ENCODE measurements around the gene UBE2D2. TPM values are rescaled to one million over a fixed set of nuclear protein-coding genes. Genes with fewer than 3 reads are reported as not detected.
"Not testable (repeated sequence)": the region's sequence is repeated elsewhere in the genome, so short reads cannot be mapped to it uniquely, and the experiment has no call there.

Gene UBE2D2
- total RNA-seq, 2 experiments from 2014 or later: 145 to 239 TPM

DNA sequence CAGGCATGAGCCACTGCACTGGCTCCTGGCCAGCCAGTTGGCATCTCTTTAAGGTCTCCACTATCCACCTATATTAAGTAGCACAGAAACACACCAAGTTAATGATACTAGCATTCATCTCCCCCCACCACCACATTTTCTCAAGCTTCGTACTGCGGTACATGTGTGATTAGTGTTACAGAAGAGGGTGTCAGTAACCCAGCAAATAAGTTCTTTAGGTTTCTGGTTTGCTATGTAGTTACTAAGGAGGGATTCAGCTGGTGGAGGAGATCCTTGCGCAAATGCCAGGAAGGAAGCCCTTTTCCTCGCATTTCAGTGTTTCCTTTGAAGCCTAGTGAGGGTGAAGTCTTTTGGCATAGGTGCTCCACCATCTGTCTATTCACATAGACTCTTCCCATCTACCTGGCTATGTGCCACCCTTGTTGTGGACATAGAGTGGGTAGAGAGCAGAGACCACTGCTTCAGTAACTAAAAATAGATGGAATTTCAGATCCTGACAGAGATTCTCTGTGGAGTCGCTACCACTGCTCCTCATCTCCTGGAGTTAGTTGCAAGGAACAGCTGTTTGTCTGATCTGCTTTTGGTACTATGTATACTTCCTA is 16.7 kb downstream of the UBE2D2 start:
- peak overlapping the region; percentile 72 for H3K27ac ChIP-seq (ENCODE audit: low read depth, low read length, poor library complexity, severe bottlenecking)
- BruUV-seq (replicated peaks): no TSS peak

GRCh38 chr5:139578325-139578724 is 17.2 kb downstream of the UBE2D2 start:
- H3K4me2 ChIP-seq (ENCODE audit: low read length): peak overlapping the region; percentile 64
- H3K4me3 ChIP-seq (ENCODE audit: low read depth, low read length, poor library complexity, severe bottlenecking): no peak overlapping the region
- H4K20me1 ChIP-seq (ENCODE audit: insufficient read depth, low read length): peaks cover 31% of the 10 kb centered on the region
- H3K36me3 ChIP-seq (ENCODE audit: insufficient read depth, low read length): peaks cover 73% of the 10 kb centered on the region
- DNase-seq (ENCODE audit: low spot score): no peak
- no peaks in the 10 kb centered on the region for H3K9me2 ChIP-seq (ENCODE audit: insufficient read depth, low read length)
- POLR2A ChIA-PET: interaction anchor here (1.0 to 2.9 kb wide), 4 partner anchors 9 to 15 kb away, joined by 3 to 15 read pairs (median 4); no protein-coding TSS in a partner anchor
- intact Hi-C loops (cut with micrococcal nuclease; ENCODE audit: unreplicated experiment): no loop called here
- H3K9me3 ChIP-seq (ENCODE audit: low read length): no peaks in the 10 kb centered on the region
- TF ChIP-seq EZH2phosphoT487 (IDR thresholded peaks at IDR 0.05; ENCODE audit: borderline replicate concordance, low read depth, low read length) (no peak), CTCF (conservative IDR thresholded peaks at IDR 0.05; ENCODE audit: low read length) (no peak)
- no peak overlapping the region for H2AFZ ChIP-seq (ENCODE audit: low read length)
- H3K4me1 ChIP-seq (ENCODE audit: insufficient read depth, low read length, poor library complexity, severe bottlenecking): peaks cover 83% of the 10 kb centered on the region
- peak overlapping the region; percentile 72 for H3K27ac ChIP-seq (ENCODE audit: low read depth, low read length, poor library complexity, severe bottlenecking)
- no TSS peak for BruUV-seq (replicated peaks)
- peaks cover 100% of the 10 kb centered on the region for H3K79me2 ChIP-seq (ENCODE audit: insufficient read depth, low read depth, low read length)
- CTCF ChIA-PET (ENCODE audit: unreplicated experiment): interaction anchor here (0.7 kb wide), 1 partner anchor 58 kb away, joined by 3 read pairs; no protein-coding TSS in a partner anchor

More for the DNA sequence above, 16.7 kb downstream of the UBE2D2 start:
- POLR2A ChIA-PET: interaction anchor here (0.9 to 2.9 kb wide), 3 partner anchors 10 to 61 kb away, joined by 3 to 15 read pairs (median 4); no protein-coding TSS in a partner anchor
- Histone ChIP-seq H3K4me2 (ENCODE audit: low read length) (peak overlapping the region; percentile 64), H3K79me2 (ENCODE audit: insufficient read depth, low read depth, low read length) (peaks cover 100% of the 10 kb centered on the region), H3K36me3 (ENCODE audit: insufficient read depth, low read length) (peaks cover 71% of the 10 kb centered on the region), H3K9me2 (ENCODE audit: insufficient read depth, low read length) (no peaks in the 10 kb centered on the region), H2AFZ (ENCODE audit: low read length) (no peak overlapping the region), H3K9me3 (ENCODE audit: low read length) (no peaks in the 10 kb centered on the region), H3K4me1 (ENCODE audit: insufficient read depth, low read length, poor library complexity, severe bottlenecking) (peaks cover 79% of the 10 kb centered on the region), H4K20me1 (ENCODE audit: insufficient read depth, low read length) (peaks cover 31% of the 10 kb centered on the region), H3K4me3 (ENCODE audit: low read depth, low read length, poor library complexity, severe bottlenecking) (peak overlapping the region; percentile 42)
- CTCF ChIA-PET (ENCODE audit: unreplicated experiment): no interaction called here
- intact Hi-C loops (cut with micrococcal nuclease; ENCODE audit: unreplicated experiment): no loop called here
- DNase-seq (ENCODE audit: low spot score): no peak
- no peak for TF ChIP-seq CTCF (conservative IDR thresholded peaks at IDR 0.05; ENCODE audit: low read length)

DNA sequence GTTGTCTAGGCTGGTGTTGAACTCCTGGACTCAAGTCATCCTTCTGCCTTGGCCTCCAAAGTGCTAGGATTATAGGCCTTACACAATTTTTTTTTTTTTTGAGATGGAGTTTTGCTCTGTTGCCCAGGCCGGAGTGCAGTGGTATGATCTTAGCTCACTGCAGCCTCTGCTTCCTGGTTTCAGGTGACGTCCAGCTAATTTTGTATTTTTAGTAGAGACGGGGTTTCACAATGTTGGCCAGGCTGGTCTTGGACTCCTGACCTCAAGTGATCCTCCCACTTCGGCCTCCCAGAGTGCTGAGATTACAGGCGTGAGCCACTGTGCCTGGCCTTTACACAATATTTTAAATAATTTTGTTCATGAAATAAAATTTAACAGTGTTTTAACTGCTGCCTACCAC is 21.0 kb downstream of the UBE2D2 start:
- H3K9me3 ChIP-seq (ENCODE audit: low read length); H3K4me3 ChIP-seq (ENCODE audit: low read depth, low read length, poor library complexity, severe bottlenecking); BruUV-seq (replicated peaks); intact Hi-C loops (cut with micrococcal nuclease; ENCODE audit: unreplicated experiment); H3K9me2 ChIP-seq (ENCODE audit: insufficient read depth, low read length); DNase-seq (ENCODE audit: low spot score); H2AFZ ChIP-seq (ENCODE audit: low read length): not testable (repeated sequence)
- ChIA-PET POLR2A (interaction anchor here (0.7 to 1.2 kb wide), 2 partner anchors 16 to 766 kb away, joined by 3 to 10 read pairs; no protein-coding TSS in a partner anchor), CTCF (ENCODE audit: unreplicated experiment) (interaction anchor here (0.5 kb wide), 1 partner anchor 157 kb away, joined by 3 read pairs; no protein-coding TSS in a partner anchor)
- peaks cover 100% of the 10 kb centered on the region for H3K79me2 ChIP-seq (ENCODE audit: insufficient read depth, low read depth, low read length)
- H3K36me3 ChIP-seq (ENCODE audit: insufficient read depth, low read length): peaks cover 84% of the 10 kb centered on the region
- peaks cover 17% of the 10 kb centered on the region for H4K20me1 ChIP-seq (ENCODE audit: insufficient read depth, low read length)
- peak overlapping the region; percentile 2; the same call in 1 of the 2 replicates for H3K4me2 ChIP-seq (ENCODE audit: low read length)
- H3K27ac ChIP-seq (ENCODE audit: low read depth, low read length, poor library complexity, severe bottlenecking): peak overlapping the region; percentile 7
- peaks cover 50% of the 10 kb centered on the region for H3K4me1 ChIP-seq (ENCODE audit: insufficient read depth, low read length, poor library complexity, severe bottlenecking)
